ENCODE results near the gene MRPL47.

- TF ChIP-seq CTCF (IDR thresholded peaks at IDR 0.05) (no peak), POLR2A (IDR thresholded peaks at IDR 0.05) (no peak), EP300 (IDR thresholded peaks at IDR 0.05) (no peak)
These were observed 52.9 kb downstream of the MRPL47 start for GRCh38 chr3:179551349-179552105.
